ENCODE results near the gene PDCD1LG2. TPM values are rescaled to one million over a fixed set of nuclear protein-coding genes. Genes with fewer than 3 reads are reported as not detected.

Gene PDCD1LG2
- total and polyA plus RNA-seq, 4 donors, result 0.46 to 2.5 (median 1.3) TPM

- no peak for TF ChIP-seq REST (IDR thresholded peaks at IDR 0.05)
Measured at GRCh38 chr9:5512658-5513452, 2.5 kb downstream of the PDCD1LG2 start (continued).

- TF ChIP-seq FOXA1 (IDR thresholded peaks at IDR 0.05) (no peak), GABPA (IDR thresholded peaks at IDR 0.05 in 1 of 2, conservative IDR thresholded peaks at IDR 0.05 in 1 of 2) (no peak), JUND (IDR thresholded peaks at IDR 0.05) (no peak), CTCF (IDR thresholded peaks at IDR 0.05; ENCODE audit: low read depth, low read length, missing input control) (no peak), HNF4A (conservative IDR thresholded peaks at IDR 0.05) (no peak), HNF4G (IDR thresholded peaks at IDR 0.05) (no peak), EGR1 (IDR thresholded peaks at IDR 0.05; ENCODE audit: low read depth in 2 of 2) (no peak), ATF3 (IDR thresholded peaks at IDR 0.05) (no peak), SP1 (IDR thresholded peaks at IDR 0.05) (no peak), TAF1 (conservative IDR thresholded peaks at IDR 0.05) (no peak), MAX (IDR thresholded peaks at IDR 0.05) (no peak)
- H3K36me3 ChIP-seq (ENCODE audit: control insufficient read depth in 4 of 4, insufficient read depth in 3 of 4, low read depth in 1 of 4, low read length in 3 of 4), result no peaks in the 10 kb centered on the region
- H3K27ac ChIP-seq (ENCODE audit: low read depth in 1 of 2, low read length in 2 of 2), result no peak overlapping the region
- no peak for DNase-seq (ENCODE audit: low spot score)
- H3K27me3 ChIP-seq (ENCODE audit: control insufficient read depth in 4 of 4, insufficient read depth in 4 of 4, low read length in 3 of 4), result no peaks in the 10 kb centered on the region
- no peak overlapping the region for H3K9ac ChIP-seq (ENCODE audit: low read depth in 1 of 2, low read length in 2 of 2)
- H3K9me3 ChIP-seq (ENCODE audit: control insufficient read depth in 4 of 4, low read length in 3 of 4), result no peaks in the 10 kb centered on the region
- H3K4me3 ChIP-seq (ENCODE audit: low read depth in 1 of 3, low read length in 3 of 3), result no peak overlapping the region
- peaks cover 0 to 2% (median 0%) of the 10 kb centered on the region in 4 donors for H3K4me1 ChIP-seq (ENCODE audit: control insufficient read depth in 4 of 4, insufficient read depth in 4 of 4, low read length in 3 of 4)
- WGBS, result 88% methylated on average over 2 of the region's 2 CpGs
Measured at GRCh38 chr9:5513966-5514616, 3.8 kb downstream of the PDCD1LG2 start.
